Karpas-422 (cell line): ENCODE results near the gene DHRS7. TPM values are rescaled to one million over a fixed set of nuclear protein-coding genes. Genes with fewer than 3 reads are reported as not detected.
A peak's percentile ranks its signal among the peaks of the same experiment; 100 is the strongest.

Experiments
- DNase-seq: peaks from one replicate; pipeline ENCODE4 v3.0.0-alpha.2; 2015
- H2AFZ ChIP-seq: fragments of 200-600 bp; sonication (generic); 2 replicates; pipeline ENCODE4 v1.6.1; 2014; ENCODE audit warnings: antibody characterized with exemption, low read length, mixed read lengths
- H3K27ac ChIP-seq: fragments of 200-600 bp; sonication (generic); 2 replicates; pipeline ENCODE4 v1.5.1; 2014; ENCODE audit warnings: mild to moderate bottlenecking, low read length, moderate library complexity
- H3K27me3 ChIP-seq: fragments of 200-600 bp; sonication (generic); 2 replicates; pipeline ENCODE4 v1.6.1; 2014; ENCODE audit warnings: low read length, mixed read lengths
- H3K36me3 ChIP-seq: fragments of 200-600 bp; sonication (generic); 2 replicates; pipeline ENCODE4 v1.6.1; 2014; ENCODE audit warnings: low read length, mixed read lengths; ENCODE audit not compliant: insufficient read depth
- H3K4me1 ChIP-seq: fragments of 200-600 bp; sonication (generic); 2 replicates; pipeline ENCODE4 v1.6.1; 2014; ENCODE audit warnings: mild to moderate bottlenecking, low read length, mixed read lengths
- H3K4me2 ChIP-seq: fragments of 200-600 bp; sonication (generic); 2 replicates; pipeline ENCODE4 v1.6.1; 2014; ENCODE audit warnings: low read length, low read depth, mild to moderate bottlenecking; ENCODE audit not compliant: poor library complexity, severe bottlenecking
- H3K4me3 ChIP-seq: fragments of 200-600 bp; sonication (generic); 2 replicates; pipeline ENCODE4 v1.5.1; 2014; ENCODE audit warnings: mild to moderate bottlenecking, antibody characterized with exemption, low read length, mixed read lengths
- H3K79me2 ChIP-seq: fragments of 200-600 bp; sonication (generic); 2 replicates; pipeline ENCODE4 v1.6.1; 2014; ENCODE audit warnings: mild to moderate bottlenecking, low read length, mixed read lengths
- H3K9ac ChIP-seq: fragments of 200-600 bp; sonication (generic); 2 replicates; pipeline ENCODE4 v1.6.0; 2014; ENCODE audit warnings: low read length
- H3K9me2 ChIP-seq: fragments of 200-600 bp; sonication (generic), shearing (Covaris generic); replicated peaks from 2 replicates; pipeline ENCODE4 v1.6.0; 2014; ENCODE audit warnings: mild to moderate bottlenecking, low read length, moderate library complexity; ENCODE audit not compliant: insufficient read depth
- H3K9me3 ChIP-seq: fragments of 300-700, 200-600 bp; sonication (generic); 2 replicates; pipeline ENCODE4 v1.6.1; 2014; ENCODE audit warnings: low read length, mixed read lengths
- H4K20me1 ChIP-seq: fragments of 200-600 bp; sonication (generic); 2 replicates; pipeline ENCODE4 v1.6.1; 2014; ENCODE audit warnings: mild to moderate bottlenecking, antibody characterized with exemption, low read length, low read depth; ENCODE audit not compliant: insufficient read depth
- total RNA-seq: library from RNA; depleted of rRNA; stranded (reverse); fragments of >200 nt; shearing (Covaris generic); gene quantifications from 2 replicates; pipeline ENCODE4 v1.2.3, GENCODE V29; 2014; ENCODE audit warnings: low replicate concordance

Gene DHRS7
- total RNA-seq, 1 experiment from 2014 or later, result 155 TPM

GRCh38 chr14:60178820-60179219, 13.6 kb upstream of the DHRS7 start:
- Histone ChIP-seq H3K79me2 (no peaks in the 10 kb centered on the region), H3K9me2 (no peaks in the 10 kb centered on the region), H3K4me3 (no peak overlapping the region), H3K36me3 (no peaks in the 10 kb centered on the region), H4K20me1 (no peaks in the 10 kb centered on the region), H3K4me1 (peaks cover 14% of the 10 kb centered on the region), H3K9me3 (peaks cover 24% of the 10 kb centered on the region), H3K27ac (no peak overlapping the region), H3K4me2 (no peak overlapping the region), H2AFZ (no peak overlapping the region), H3K9ac (no peak overlapping the region), H3K27me3 (no peaks in the 10 kb centered on the region)
- DNase-seq, result no peak

- H3K4me3 ChIP-seq, result no peak overlapping the region
- peaks cover 24% of the 10 kb centered on the region for H3K9me3 ChIP-seq
- H3K79me2 ChIP-seq, result no peaks in the 10 kb centered on the region
- no peaks in the 10 kb centered on the region for H3K36me3 ChIP-seq
- H3K9me2 ChIP-seq, result no peaks in the 10 kb centered on the region
- no peak overlapping the region for H3K9ac ChIP-seq
- H4K20me1 ChIP-seq, result no peaks in the 10 kb centered on the region
- no peak overlapping the region for H3K4me2 ChIP-seq
- H3K27me3 ChIP-seq, result no peaks in the 10 kb centered on the region
- H3K4me1 ChIP-seq, result peaks cover 7% of the 10 kb centered on the region
- H3K27ac ChIP-seq, result no peak overlapping the region
- H2AFZ ChIP-seq, result no peak overlapping the region
- DNase-seq, result no peak
Observed at GRCh38 chr14:60178164-60178563, 13.0 kb upstream of the DHRS7 start.

GRCh38 chr14:60175255-60175902, 10.2 kb upstream of the DHRS7 start:
- H3K27ac ChIP-seq, result no peak overlapping the region
- no peak for DNase-seq

GRCh38 chr14:60174352-60175254, 9.4 kb upstream of the DHRS7 start:
- Histone ChIP-seq H3K4me3 (no peak overlapping the region), H2AFZ (no peak overlapping the region), H3K9me3 (peaks cover 12% of the 10 kb centered on the region), H3K36me3 (no peaks in the 10 kb centered on the region), H3K27ac (no peak overlapping the region), H3K79me2 (no peaks in the 10 kb centered on the region), H3K9me2 (no peaks in the 10 kb centered on the region), H3K4me1 (no peaks in the 10 kb centered on the region), H3K4me2 (no peak overlapping the region), H3K9ac (no peak overlapping the region), H4K20me1 (no peaks in the 10 kb centered on the region), H3K27me3 (no peaks in the 10 kb centered on the region)
- no peak for DNase-seq

More at GRCh38 chr14:60175255-60175902, 10.2 kb upstream of the DHRS7 start:
- H3K4me2 ChIP-seq, result no peak overlapping the region
- no peak overlapping the region for H3K9ac ChIP-seq
- H3K4me3 ChIP-seq, result no peak overlapping the region
- H2AFZ ChIP-seq, result no peak overlapping the region
- no peaks in the 10 kb centered on the region for H4K20me1 ChIP-seq
- H3K27me3 ChIP-seq, result no peaks in the 10 kb centered on the region
- H3K9me3 ChIP-seq, result peaks cover 20% of the 10 kb centered on the region
- H3K79me2 ChIP-seq, result no peaks in the 10 kb centered on the region
- H3K9me2 ChIP-seq, result no peaks in the 10 kb centered on the region
- H3K36me3 ChIP-seq, result no peaks in the 10 kb centered on the region
- no peaks in the 10 kb centered on the region for H3K4me1 ChIP-seq

- no peak overlapping the region for H3K9ac ChIP-seq
- H3K4me1 ChIP-seq, result no peaks in the 10 kb centered on the region
- H3K27me3 ChIP-seq, result no peaks in the 10 kb centered on the region
- no peak for DNase-seq
- no peaks in the 10 kb centered on the region for H3K9me2 ChIP-seq
- H3K4me3 ChIP-seq, result no peak overlapping the region
- H3K9me3 ChIP-seq, result no peaks in the 10 kb centered on the region
- H3K27ac ChIP-seq, result no peak overlapping the region
- no peaks in the 10 kb centered on the region for H3K36me3 ChIP-seq
- H3K79me2 ChIP-seq, result no peaks in the 10 kb centered on the region
- H2AFZ ChIP-seq, result no peak overlapping the region
- H4K20me1 ChIP-seq, result no peaks in the 10 kb centered on the region
- H3K4me2 ChIP-seq, result no peak overlapping the region
Observed at GRCh38 chr14:60171690-60172089, 6.5 kb upstream of the DHRS7 start.

- no peak for DNase-seq
- Histone ChIP-seq H3K9me3 (no peaks in the 10 kb centered on the region), H2AFZ (no peak overlapping the region), H3K27me3 (no peaks in the 10 kb centered on the region), H3K9me2 (no peaks in the 10 kb centered on the region), H3K36me3 (no peaks in the 10 kb centered on the region), H3K4me1 (peaks cover 6% of the 10 kb centered on the region), H3K27ac (no peak overlapping the region), H3K4me3 (no peak overlapping the region), H3K9ac (no peak overlapping the region), H4K20me1 (no peaks in the 10 kb centered on the region), H3K79me2 (no peaks in the 10 kb centered on the region), H3K4me2 (no peak overlapping the region)
Observed at GRCh38 chr14:60170948-60171347, 5.8 kb upstream of the DHRS7 start.

GRCh38 chr14:60169722-60170121, 4.5 kb upstream of the DHRS7 start:
- no peak overlapping the region for H2AFZ ChIP-seq

GRCh38 chr14:60166142-60166541, 944 bp upstream of the DHRS7 start:
- H3K9me3 ChIP-seq, result no peaks in the 10 kb centered on the region
- DNase-seq, result peak; percentile 66
- peak overlapping the region; percentile 81 for H3K9ac ChIP-seq
- no peaks in the 10 kb centered on the region for H3K9me2 ChIP-seq
- H2AFZ ChIP-seq, result peak overlapping the region; percentile 91
- peaks cover 35% of the 10 kb centered on the region for H3K79me2 ChIP-seq
- H4K20me1 ChIP-seq, result no peaks in the 10 kb centered on the region
- H3K4me3 ChIP-seq, result peak overlapping the region; percentile 83; the same call in 1 of the 2 replicates
- no peaks in the 10 kb centered on the region for H3K36me3 ChIP-seq
- peak overlapping the region; percentile 87 for H3K4me2 ChIP-seq
- peak overlapping the region; percentile 71; the same call in 1 of the 2 replicates for H3K27ac ChIP-seq
- no peaks in the 10 kb centered on the region for H3K27me3 ChIP-seq
- peaks cover 39% of the 10 kb centered on the region for H3K4me1 ChIP-seq

More at GRCh38 chr14:60169722-60170121, 4.5 kb upstream of the DHRS7 start:
- DNase-seq, result no peak
- Histone ChIP-seq H3K4me1 (peaks cover 12% of the 10 kb centered on the region), H3K27ac (no peak overlapping the region), H3K36me3 (no peaks in the 10 kb centered on the region), H3K27me3 (no peaks in the 10 kb centered on the region), H3K4me2 (no peak overlapping the region), H4K20me1 (no peaks in the 10 kb centered on the region), H3K9ac (no peak overlapping the region), H3K4me3 (no peak overlapping the region), H3K9me2 (no peaks in the 10 kb centered on the region), H3K9me3 (no peaks in the 10 kb centered on the region), H3K79me2 (peaks cover 3% of the 10 kb centered on the region)
